Measurements from ENCODE around the gene LCN10.
"Not testable (repeated sequence)": the region's sequence is repeated elsewhere in the genome, so short reads cannot be mapped to it uniquely, and the experiment has no call there.

LCN10 gene

DNA sequence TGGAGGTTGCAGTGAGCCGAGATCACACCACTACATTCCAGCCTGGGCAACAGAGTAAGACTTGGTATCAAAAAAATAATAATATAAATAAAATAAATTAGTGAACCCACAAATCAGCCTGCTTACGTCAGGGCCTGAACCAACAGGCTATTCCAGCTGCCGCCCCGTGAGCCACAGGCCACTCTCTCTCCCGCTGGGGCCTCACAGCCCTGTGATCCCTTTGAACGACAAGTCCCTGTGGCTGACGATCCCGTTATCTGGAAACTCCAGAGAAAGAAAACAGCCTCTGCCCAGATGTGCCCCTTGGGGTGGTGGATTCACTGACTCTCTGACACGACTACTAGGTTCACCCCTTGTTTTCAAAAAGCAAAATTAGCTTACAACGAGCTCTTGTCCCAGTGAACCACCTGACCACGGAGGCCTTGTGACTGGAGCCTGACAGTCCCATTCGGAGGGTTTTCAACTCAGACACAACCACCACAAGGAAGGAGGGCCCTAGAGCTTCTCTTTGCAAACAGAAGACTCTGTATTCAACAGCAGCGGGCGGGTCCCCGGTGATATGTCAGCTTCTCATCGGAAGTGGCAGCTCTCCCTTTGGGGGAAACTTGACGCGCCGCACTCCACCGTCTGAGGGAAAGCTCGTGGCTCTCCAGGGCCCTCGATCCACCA lies 34.8 kb downstream of the LCN10 start:
- no peak overlapping the region for H3K4me3 ChIP-seq (replicated peaks; ENCODE audit: insufficient read depth, low read length)
- no peak overlapping the region for H3K27ac ChIP-seq (replicated peaks)
- no peak for DNase-seq (ENCODE audit: low read depth in 1 of 2, low spot score in 1 of 2)
- TF ChIP-seq, protein P1, sequence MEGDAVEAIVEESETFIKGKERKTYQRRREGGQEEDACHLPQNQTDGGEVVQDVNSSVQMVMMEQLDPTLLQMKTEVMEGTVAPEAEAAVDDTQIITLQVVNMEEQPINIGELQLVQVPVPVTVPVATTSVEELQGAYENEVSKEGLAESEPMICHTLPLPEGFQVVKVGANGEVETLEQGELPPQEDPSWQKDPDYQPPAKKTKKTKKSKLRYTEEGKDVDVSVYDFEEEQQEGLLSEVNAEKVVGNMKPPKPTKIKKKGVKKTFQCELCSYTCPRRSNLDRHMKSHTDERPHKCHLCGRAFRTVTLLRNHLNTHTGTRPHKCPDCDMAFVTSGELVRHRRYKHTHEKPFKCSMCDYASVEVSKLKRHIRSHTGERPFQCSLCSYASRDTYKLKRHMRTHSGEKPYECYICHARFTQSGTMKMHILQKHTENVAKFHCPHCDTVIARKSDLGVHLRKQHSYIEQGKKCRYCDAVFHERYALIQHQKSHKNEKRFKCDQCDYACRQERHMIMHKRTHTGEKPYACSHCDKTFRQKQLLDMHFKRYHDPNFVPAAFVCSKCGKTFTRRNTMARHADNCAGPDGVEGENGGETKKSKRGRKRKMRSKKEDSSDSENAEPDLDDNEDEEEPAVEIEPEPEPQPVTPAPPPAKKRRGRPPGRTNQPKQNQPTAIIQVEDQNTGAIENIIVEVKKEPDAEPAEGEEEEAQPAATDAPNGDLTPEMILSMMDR (IDR thresholded peaks at IDR 0.05; ENCODE audit: insufficient read depth, low read length) = no peak
- TF ChIP-seq, protein P2, sequence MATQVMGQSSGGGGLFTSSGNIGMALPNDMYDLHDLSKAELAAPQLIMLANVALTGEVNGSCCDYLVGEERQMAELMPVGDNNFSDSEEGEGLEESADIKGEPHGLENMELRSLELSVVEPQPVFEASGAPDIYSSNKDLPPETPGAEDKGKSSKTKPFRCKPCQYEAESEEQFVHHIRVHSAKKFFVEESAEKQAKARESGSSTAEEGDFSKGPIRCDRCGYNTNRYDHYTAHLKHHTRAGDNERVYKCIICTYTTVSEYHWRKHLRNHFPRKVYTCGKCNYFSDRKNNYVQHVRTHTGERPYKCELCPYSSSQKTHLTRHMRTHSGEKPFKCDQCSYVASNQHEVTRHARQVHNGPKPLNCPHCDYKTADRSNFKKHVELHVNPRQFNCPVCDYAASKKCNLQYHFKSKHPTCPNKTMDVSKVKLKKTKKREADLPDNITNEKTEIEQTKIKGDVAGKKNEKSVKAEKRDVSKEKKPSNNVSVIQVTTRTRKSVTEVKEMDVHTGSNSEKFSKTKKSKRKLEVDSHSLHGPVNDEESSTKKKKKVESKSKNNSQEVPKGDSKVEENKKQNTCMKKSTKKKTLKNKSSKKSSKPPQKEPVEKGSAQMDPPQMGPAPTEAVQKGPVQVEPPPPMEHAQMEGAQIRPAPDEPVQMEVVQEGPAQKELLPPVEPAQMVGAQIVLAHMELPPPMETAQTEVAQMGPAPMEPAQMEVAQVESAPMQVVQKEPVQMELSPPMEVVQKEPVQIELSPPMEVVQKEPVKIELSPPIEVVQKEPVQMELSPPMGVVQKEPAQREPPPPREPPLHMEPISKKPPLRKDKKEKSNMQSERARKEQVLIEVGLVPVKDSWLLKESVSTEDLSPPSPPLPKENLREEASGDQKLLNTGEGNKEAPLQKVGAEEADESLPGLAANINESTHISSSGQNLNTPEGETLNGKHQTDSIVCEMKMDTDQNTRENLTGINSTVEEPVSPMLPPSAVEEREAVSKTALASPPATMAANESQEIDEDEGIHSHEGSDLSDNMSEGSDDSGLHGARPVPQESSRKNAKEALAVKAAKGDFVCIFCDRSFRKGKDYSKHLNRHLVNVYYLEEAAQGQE (IDR thresholded peaks at IDR 0.05; ENCODE audit: insufficient replicate concordance, low read depth) = no peak
- TF ChIP-seq SPI1 (IDR thresholded peaks at IDR 0.05; ENCODE audit: borderline replicate concordance, low read depth) = no peak
- TF ChIP-seq GABPA (IDR thresholded peaks at IDR 0.05; ENCODE audit: low read depth) = no peak
- TF ChIP-seq POLR2AphosphoS5 (IDR thresholded peaks at IDR 0.05; ENCODE audit: low read depth) = no peak
- no peaks in the 10 kb centered on the region for H3K27me3 ChIP-seq (ENCODE audit: insufficient read depth, poor library complexity, severe bottlenecking)

DNA sequence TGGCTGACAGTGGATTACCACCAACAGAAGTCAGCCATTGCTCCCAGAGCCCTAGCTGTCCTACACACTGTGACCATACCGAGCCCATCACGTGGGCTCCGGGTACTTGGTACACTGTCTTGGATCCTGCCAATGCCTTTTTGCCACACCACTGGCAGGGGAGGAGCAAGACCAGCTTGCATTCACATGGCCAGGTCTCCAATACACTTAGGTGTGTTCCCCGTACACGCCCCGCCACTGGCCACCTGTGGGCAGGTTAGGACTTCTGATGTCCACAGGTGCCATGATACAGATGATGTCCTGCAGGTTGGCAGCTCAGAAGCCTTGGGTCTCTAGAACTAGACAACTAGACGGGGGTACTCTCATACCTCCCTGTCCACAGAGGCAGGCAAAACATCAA lies 35.7 kb downstream of the LCN10 start:
- no peaks in the 10 kb centered on the region for H3K27me3 ChIP-seq (ENCODE audit: insufficient read depth, poor library complexity, severe bottlenecking)
- DNase-seq (ENCODE audit: low read depth in 1 of 2, low spot score in 1 of 2) = no peak
- TF ChIP-seq GABPA (IDR thresholded peaks at IDR 0.05; ENCODE audit: low read depth) (no peak), SPI1 (IDR thresholded peaks at IDR 0.05; ENCODE audit: borderline replicate concordance, low read depth) (no peak), POLR2AphosphoS5 (IDR thresholded peaks at IDR 0.05; ENCODE audit: low read depth) (no peak)
- TF ChIP-seq, protein P2 (IDR thresholded peaks at IDR 0.05; ENCODE audit: insufficient replicate concordance, low read depth) = no peak
- TF ChIP-seq, protein P1 (IDR thresholded peaks at IDR 0.05; ENCODE audit: insufficient read depth, low read length) = no peak
- no peak overlapping the region for H3K27ac ChIP-seq (replicated peaks)
- H3K4me3 ChIP-seq (replicated peaks; ENCODE audit: insufficient read depth, low read length) = no peak overlapping the region

DNA sequence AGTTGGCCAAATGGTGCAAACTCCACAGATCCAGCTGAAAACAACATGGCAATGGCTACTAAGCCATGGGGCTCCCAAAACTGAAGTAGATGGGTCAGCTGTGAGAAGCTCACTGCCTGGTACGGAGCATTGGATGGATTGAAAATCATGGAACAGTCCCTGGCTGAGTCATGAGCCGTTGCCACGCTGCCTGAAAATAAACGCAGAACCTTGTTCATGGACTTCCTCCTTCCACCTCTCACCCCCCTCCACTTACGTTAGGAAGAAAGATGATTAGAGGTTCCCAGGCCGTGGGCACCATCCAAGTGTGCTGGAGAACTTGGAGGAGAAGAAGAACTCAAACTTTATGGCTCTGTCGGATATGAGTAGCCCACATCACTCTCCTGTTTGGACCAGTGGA lies 37.2 kb downstream of the LCN10 start:
- Histone ChIP-seq H3K4me3 (replicated peaks; ENCODE audit: insufficient read depth, low read length) (no peak overlapping the region), H3K27ac (replicated peaks) (peak overlapping the region; percentile 26; the same call in 1 of the 2 replicates), H3K27me3 (ENCODE audit: insufficient read depth, poor library complexity, severe bottlenecking) (no peaks in the 10 kb centered on the region)
- DNase-seq (ENCODE audit: low read depth in 1 of 2, low spot score in 1 of 2) = peak; percentile 61 to 75
- TF ChIP-seq, protein P1 (IDR thresholded peaks at IDR 0.05; ENCODE audit: insufficient read depth, low read length) = no peak
- TF ChIP-seq SPI1 (IDR thresholded peaks at IDR 0.05; ENCODE audit: borderline replicate concordance, low read depth) (peak; percentile 79), POLR2AphosphoS5 (IDR thresholded peaks at IDR 0.05; ENCODE audit: low read depth) (no peak), GABPA (IDR thresholded peaks at IDR 0.05; ENCODE audit: low read depth) (no peak)
- TF ChIP-seq, protein P2 (IDR thresholded peaks at IDR 0.05; ENCODE audit: insufficient replicate concordance, low read depth) = no peak

DNA sequence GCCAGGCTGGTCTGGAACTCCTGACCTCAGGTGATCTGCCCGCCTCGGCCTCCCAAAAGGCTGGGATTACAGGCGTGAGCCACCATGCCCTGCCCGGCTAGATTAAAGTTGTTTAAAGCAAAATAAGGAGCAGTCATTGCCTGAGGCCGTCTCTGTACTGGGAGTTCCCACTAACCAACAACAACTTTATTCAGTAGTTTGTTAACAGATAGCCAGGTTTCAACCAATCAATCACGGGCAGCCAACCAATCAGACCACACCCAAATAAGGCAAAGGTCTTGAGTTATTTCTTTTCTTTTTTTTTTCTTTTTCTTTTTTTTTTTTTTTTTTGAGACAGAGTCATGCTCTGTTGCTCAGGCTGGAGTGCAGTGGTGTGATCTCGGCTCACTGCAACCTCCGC lies 38.0 kb downstream of the LCN10 start:
- not testable (repeated sequence) for H3K27ac ChIP-seq (replicated peaks); DNase-seq (ENCODE audit: low read depth in 1 of 2, low spot score in 1 of 2); H3K4me3 ChIP-seq (replicated peaks; ENCODE audit: insufficient read depth, low read length); H3K27me3 ChIP-seq (ENCODE audit: insufficient read depth, poor library complexity, severe bottlenecking)
